DND-41 (cell line): Measurements from ENCODE around the gene UST.

Source experiments
- ATAC-seq: fragments of 200-7000 bp; cut with Tn5 transposase; 3 replicates; pipeline ENCODE4 v1.9.1; 2021; ENCODE audit warnings: low read depth; ENCODE audit not compliant: insufficient read depth
- DNase-seq: peaks from one replicate; pipeline ENCODE4 v3.0.0-alpha.2; 2020
- H2AFZ ChIP-seq: 2 replicates; pipeline ENCODE4 v1.6.0; 2012; ENCODE audit warnings: low read depth, low read length
- H3K27ac ChIP-seq: 2 replicates; pipeline ENCODE4 v1.5.1; 2012; ENCODE audit warnings: low read length, inconsistent platforms
- H3K27me3 ChIP-seq: fragments of 200-600 bp; sonication (generic); 2 replicates; pipeline ENCODE4 v1.6.0; 2012; ENCODE audit warnings: low read length, mild to moderate bottlenecking, inconsistent platforms; ENCODE audit not compliant: insufficient read depth, poor library complexity
- H3K36me3 ChIP-seq: 2 replicates; pipeline ENCODE4 v1.5.1; 2012; ENCODE audit warnings: low read length, inconsistent platforms; ENCODE audit not compliant: insufficient read depth
- H3K4me1 ChIP-seq: 2 replicates; pipeline ENCODE4 v1.5.1; 2012; ENCODE audit warnings: mild to moderate bottlenecking, low read length; ENCODE audit not compliant: insufficient read depth
- H3K4me2 ChIP-seq: 2 replicates; pipeline ENCODE4 v1.6.0; 2012; ENCODE audit warnings: mild to moderate bottlenecking, moderate library complexity, low read length, inconsistent platforms; ENCODE audit not compliant: insufficient read depth
- H3K4me3 ChIP-seq, 2 experiments: fragments of 200-600 bp in 1 of 2; shearing (Covaris generic) in 1 of 2; 2 replicates each; pipeline ENCODE4 v1.5.1; 2012 to 2016; ENCODE audit warnings: inconsistent platforms in 2 of 2, low read length in 2 of 2, mild to moderate bottlenecking in 2 of 2, low read depth in 1 of 2, moderate library complexity in 1 of 2
- H3K79me2 ChIP-seq: 2 replicates; pipeline ENCODE4 v1.6.0; 2012; ENCODE audit warnings: low read length, inconsistent platforms; ENCODE audit not compliant: insufficient read depth
- H3K9ac ChIP-seq: 2 replicates; pipeline ENCODE4 v1.6.0; 2012; ENCODE audit warnings: low read depth, mild to moderate bottlenecking, inconsistent platforms, low read length, moderate library complexity
- H3K9me3 ChIP-seq: 2 replicates; pipeline ENCODE4 v1.5.1; 2012; ENCODE audit warnings: low read length, moderate library complexity, mild to moderate bottlenecking, inconsistent platforms; ENCODE audit not compliant: insufficient read depth, severe bottlenecking
- H4K20me1 ChIP-seq: 2 replicates; pipeline ENCODE4 v1.6.0; 2012; ENCODE audit warnings: low read length; ENCODE audit not compliant: insufficient read depth
- CTCF ChIP-seq: IDR thresholded peaks from 2 replicates; pipeline ENCODE4 v1.5.1; 2012; ENCODE audit warnings: borderline replicate concordance, low read length, moderate library complexity, mild to moderate bottlenecking; ENCODE audit not compliant: poor library complexity, severe bottlenecking; ENCODE audit errors: extremely low read depth
- EZH2 ChIP-seq: IDR thresholded peaks from 3 replicates; pipeline ENCODE4 v1.6.1; 2012; ENCODE audit warnings: borderline replicate concordance, low read depth, mild to moderate bottlenecking, moderate library complexity, low read length, inconsistent platforms; ENCODE audit not compliant: severe bottlenecking

The UST gene

GRCh38 chr6:148709577-148709976 lies 37.3 kb upstream of the UST start:
- Histone ChIP-seq H3K27ac (no peak overlapping the region), H3K4me3 (no peak overlapping the region), H3K79me2 (no peaks in the 10 kb centered on the region), H3K36me3 (no peaks in the 10 kb centered on the region), H4K20me1 (no peaks in the 10 kb centered on the region), H3K27me3 (no peaks in the 10 kb centered on the region), H2AFZ (no peak overlapping the region), H3K9me3 (no peaks in the 10 kb centered on the region), H3K9ac (no peak overlapping the region), H3K4me2 (no peak overlapping the region), H3K4me1 (no peaks in the 10 kb centered on the region)
- TF ChIP-seq EZH2, result no peak
- TF ChIP-seq CTCF, result no peak
- ATAC-seq, result no peak
- no peak for DNase-seq

GRCh38 chr6:148711833-148712654 lies 34.8 kb upstream of the UST start:
- H3K4me2 ChIP-seq, result no peak overlapping the region
- no peak for ATAC-seq
- H3K9me3 ChIP-seq, result no peaks in the 10 kb centered on the region
- no peak overlapping the region for H2AFZ ChIP-seq
- DNase-seq, result no peak
- H3K36me3 ChIP-seq, result no peaks in the 10 kb centered on the region
- H3K4me3 ChIP-seq, result no peak overlapping the region
- H3K4me1 ChIP-seq, result no peaks in the 10 kb centered on the region
- H3K27me3 ChIP-seq, result no peaks in the 10 kb centered on the region
- no peak overlapping the region for H3K27ac ChIP-seq
- H3K79me2 ChIP-seq, result no peaks in the 10 kb centered on the region
- H3K9ac ChIP-seq, result no peak overlapping the region
- TF ChIP-seq CTCF (no peak), EZH2 (no peak)
- H4K20me1 ChIP-seq, result no peaks in the 10 kb centered on the region

GRCh38 chr6:148713033-148713738 lies 33.6 kb upstream of the UST start:
- no peak for ATAC-seq
- Histone ChIP-seq H3K79me2 (no peaks in the 10 kb centered on the region), H3K4me3 (no peak overlapping the region), H3K4me1 (no peaks in the 10 kb centered on the region), H2AFZ (no peak overlapping the region), H3K9me3 (no peaks in the 10 kb centered on the region), H3K4me2 (no peak overlapping the region), H3K9ac (no peak overlapping the region), H3K27ac (no peak overlapping the region), H3K36me3 (no peaks in the 10 kb centered on the region), H3K27me3 (no peaks in the 10 kb centered on the region), H4K20me1 (no peaks in the 10 kb centered on the region)
- DNase-seq, result no peak
- no peak for TF ChIP-seq CTCF
- no peak for TF ChIP-seq EZH2
